Ovary (tissue), 3 donors: ENCODE results near the gene NFKBIE.

Source experiments
- CTCF ChIP-seq, 3 donors: fragments of 450-650 bp in 2 of 3; fragments of 200-600 bp in 1 of 3; IDR thresholded peaks; one replicate each; pipeline versions ENCODE4 v1.5.1 to v1.8.0; 2016 to 2022; ENCODE audit warnings: antibody characterized with exemption in 3 of 3, mild to moderate bottlenecking in 1 of 3
- POLR2A ChIP-seq: fragments of 450-650 bp; IDR thresholded peaks from one replicate; pipeline ENCODE4 v1.6.1; 2017; ENCODE audit warnings: antibody characterized with exemption, mild to moderate bottlenecking, moderate library complexity
- donor health status: DM: no; HTN: no; CAD: no.

GRCh38 chr6:44273617-44274016 lies 8.3 kb upstream of the NFKBIE start:
- no peak for TF ChIP-seq CTCF (IDR thresholded peaks at IDR 0.05)
- no peak for TF ChIP-seq POLR2A
